Lung (tissue), 12 donors: Measurements from ENCODE around the gene FBXO11. TPM values are rescaled to one million over a fixed set of nuclear protein-coding genes. Genes with fewer than 3 reads are reported as not detected.

Experiments
- ATAC-seq: fragments of 200-7000 bp; cut with Tn5 transposase; one replicate; pipeline ENCODE4 v1.9.1; 2020; ENCODE audit warnings: moderate number of reproducible peaks; ENCODE audit not compliant: insufficient read depth, low FRiP score
- DNase-seq, 3 donors: peaks; one replicate each; pipeline ENCODE4 v3.0.0-alpha.2; 2013 to 2017
- H3K27ac ChIP-seq, 2 donors: one replicate each; pipeline ENCODE4 v1.5.1; 2013; ENCODE audit warnings: mild to moderate bottlenecking in 2 of 2, moderate library complexity in 2 of 2, control low read depth in 1 of 2, inconsistent platforms in 1 of 2, low read depth in 1 of 2, low read length in 1 of 2
- H3K27me3 ChIP-seq, 3 donors: one replicate each; pipeline ENCODE4 v1.5.1; 2013; ENCODE audit warnings: low read length in 2 of 3; ENCODE audit not compliant: control insufficient read depth in 3 of 3, insufficient read depth in 3 of 3
- H3K36me3 ChIP-seq, 4 donors: one replicate each; pipeline ENCODE4 v1.5.1; 2013; ENCODE audit warnings: low read length in 4 of 4, mild to moderate bottlenecking in 1 of 4, moderate library complexity in 1 of 4; ENCODE audit not compliant: control insufficient read depth in 4 of 4, insufficient read depth in 4 of 4
- H3K4me1 ChIP-seq, 5 donors: one replicate each; pipeline ENCODE4 v1.5.1; 2013; ENCODE audit warnings: low read length in 5 of 5, mild to moderate bottlenecking in 2 of 5, moderate library complexity in 1 of 5; ENCODE audit not compliant: control insufficient read depth in 5 of 5, insufficient read depth in 5 of 5
- H3K4me3 ChIP-seq: one replicate; pipeline ENCODE4 v1.5.1; 2013; ENCODE audit warnings: mild to moderate bottlenecking, control low read depth, moderate library complexity
- H3K9ac ChIP-seq, 2 donors: one replicate each; pipeline ENCODE4 v1.5.1; 2013; ENCODE audit warnings: low read length in 2 of 2, control low read depth in 1 of 2; ENCODE audit not compliant: insufficient read depth in 1 of 2
- H3K9me3 ChIP-seq, 4 donors: one replicate each; pipeline ENCODE4 v1.5.1; 2013; ENCODE audit warnings: low read length in 3 of 4, mild to moderate bottlenecking in 1 of 4, moderate library complexity in 1 of 4; ENCODE audit not compliant: control insufficient read depth in 4 of 4, insufficient read depth in 3 of 4
- WGBS, 2 donors: extraction: QIAGEN DNeasy Blood & Tissue Kit; methylation state at CpG; one replicate each; pipeline ENCODE4 v1.1.7; 2013; 5-methylcytosine and 5-hydroxymethylcytosine counted together
- polyA plus RNA-seq, 2 donors: library from polyadenylated mRNA; stranded (reverse); fragments of 200-250 nt; gene quantifications; one replicate each; pipeline ENCODE4 v1.2.1, GENCODE V29; 2013
- total RNA-seq, 2 donors: library from RNA; depleted of rRNA in 1 of 2; stranded (reverse); fragments of >200 nt in 1 of 2; gene quantifications; one replicate each; pipeline ENCODE4 v1.2.1, GENCODE V29; 2014 to 2021
- TF ChIP-seq, protein P1 (sequence below): IDR thresholded peaks from 2 replicates; pipeline ENCODE4 v1.5.1; 2012; ENCODE audit warnings: mild to moderate bottlenecking; ENCODE audit errors: control extremely low read depth, extremely low read depth
- donor health status: control.
- donor health status: control.
- donor health status: Bipolar disorder and iron deficiency.
- donor health status: healthy.
- donor health status: DM: yes; HTN: yes; CAD: no.

The FBXO11 gene
- total and polyA plus RNA-seq, 4 donors = 21.9 to 157 (median 42.8) TPM

DNA sequence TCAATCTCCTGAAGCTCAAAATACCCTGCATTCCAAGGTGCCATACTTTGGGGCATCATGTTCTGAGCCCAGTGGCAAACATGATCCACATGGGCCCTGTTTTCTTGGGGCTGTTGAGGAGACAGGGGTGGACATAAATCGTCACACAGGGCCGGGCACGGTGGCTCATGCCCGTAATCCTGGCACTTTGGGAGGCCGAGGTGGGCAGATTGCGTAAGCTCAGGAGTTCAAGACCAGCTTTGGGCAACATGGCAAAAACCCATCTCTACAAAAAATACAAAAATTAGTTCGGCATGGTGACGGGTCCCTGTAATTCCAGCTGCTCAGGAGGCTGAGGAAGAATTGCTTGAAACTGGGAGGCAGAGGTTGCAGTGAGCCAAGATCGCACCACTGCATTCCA is 137.0 kb downstream of the FBXO11 start:
- H3K4me3 ChIP-seq = no peak overlapping the region
- DNase-seq = no peak
- 94% methylated on average over 9 of the region's 9 CpGs for WGBS, 2 donors

DNA sequence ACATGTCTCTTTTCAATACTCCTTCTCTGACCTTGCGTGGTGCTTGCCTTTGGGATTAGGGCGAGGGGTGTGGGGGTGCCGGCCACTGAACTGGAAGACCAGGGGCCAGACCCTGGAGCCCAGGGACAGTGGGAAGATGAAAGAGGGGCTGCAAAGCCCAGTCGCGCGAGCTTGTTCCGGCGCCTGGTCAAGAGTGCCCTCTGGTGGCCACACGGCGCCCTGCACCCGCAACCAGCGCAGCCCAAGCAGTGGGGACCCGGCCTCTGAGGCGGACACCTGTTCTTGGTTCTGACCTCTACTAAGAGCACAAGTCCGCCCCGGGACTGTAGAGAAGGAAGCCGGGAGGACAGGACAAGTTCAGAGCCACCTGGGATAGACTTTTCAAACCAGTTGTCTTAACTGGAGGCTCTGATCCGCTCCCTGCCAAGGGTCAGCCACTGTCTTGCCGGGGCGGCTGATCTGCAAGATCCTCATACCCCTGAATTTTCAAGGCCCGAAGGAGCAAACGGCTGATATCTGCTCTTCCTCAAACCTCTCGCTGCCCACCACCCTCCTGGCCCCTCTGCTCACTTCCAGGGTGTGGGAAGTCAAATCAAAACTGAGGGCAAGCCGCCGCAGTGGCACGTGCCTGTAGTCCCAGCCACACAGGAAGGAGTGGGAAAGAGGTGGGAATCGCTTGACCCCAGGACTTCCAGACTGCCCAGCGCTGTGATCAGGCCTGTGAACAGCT is 138.3 kb downstream of the FBXO11 start:
- no peaks in the 10 kb centered on the region for H3K36me3 ChIP-seq
- TF ChIP-seq, protein P1, sequence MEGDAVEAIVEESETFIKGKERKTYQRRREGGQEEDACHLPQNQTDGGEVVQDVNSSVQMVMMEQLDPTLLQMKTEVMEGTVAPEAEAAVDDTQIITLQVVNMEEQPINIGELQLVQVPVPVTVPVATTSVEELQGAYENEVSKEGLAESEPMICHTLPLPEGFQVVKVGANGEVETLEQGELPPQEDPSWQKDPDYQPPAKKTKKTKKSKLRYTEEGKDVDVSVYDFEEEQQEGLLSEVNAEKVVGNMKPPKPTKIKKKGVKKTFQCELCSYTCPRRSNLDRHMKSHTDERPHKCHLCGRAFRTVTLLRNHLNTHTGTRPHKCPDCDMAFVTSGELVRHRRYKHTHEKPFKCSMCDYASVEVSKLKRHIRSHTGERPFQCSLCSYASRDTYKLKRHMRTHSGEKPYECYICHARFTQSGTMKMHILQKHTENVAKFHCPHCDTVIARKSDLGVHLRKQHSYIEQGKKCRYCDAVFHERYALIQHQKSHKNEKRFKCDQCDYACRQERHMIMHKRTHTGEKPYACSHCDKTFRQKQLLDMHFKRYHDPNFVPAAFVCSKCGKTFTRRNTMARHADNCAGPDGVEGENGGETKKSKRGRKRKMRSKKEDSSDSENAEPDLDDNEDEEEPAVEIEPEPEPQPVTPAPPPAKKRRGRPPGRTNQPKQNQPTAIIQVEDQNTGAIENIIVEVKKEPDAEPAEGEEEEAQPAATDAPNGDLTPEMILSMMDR = peak; percentile 83
- no peak overlapping the region for H3K9ac ChIP-seq
- H3K27ac ChIP-seq = no peak overlapping the region
- no peaks in the 10 kb centered on the region for H3K27me3 ChIP-seq
- peak; percentile 92 for ATAC-seq
- WGBS, 2 donors = 29 to 33% methylated on average over 28 of the region's 28 CpGs
- DNase-seq = peak; percentile 55 to 71 (median 67)
- no peak overlapping the region for H3K4me3 ChIP-seq
- H3K9me3 ChIP-seq = no peaks in the 10 kb centered on the region
- no peaks in the 10 kb centered on the region for H3K4me1 ChIP-seq

More for the DNA sequence above, 137.0 kb downstream of the FBXO11 start:
- Histone ChIP-seq H3K9ac (no peak overlapping the region), H3K36me3 (no peaks in the 10 kb centered on the region), H3K27ac (no peak overlapping the region), H3K27me3 (no peaks in the 10 kb centered on the region), H3K9me3 (no peaks in the 10 kb centered on the region), H3K4me1 (no peaks in the 10 kb centered on the region)
- no peak for ATAC-seq
- TF ChIP-seq, protein P1 = no peak

DNA sequence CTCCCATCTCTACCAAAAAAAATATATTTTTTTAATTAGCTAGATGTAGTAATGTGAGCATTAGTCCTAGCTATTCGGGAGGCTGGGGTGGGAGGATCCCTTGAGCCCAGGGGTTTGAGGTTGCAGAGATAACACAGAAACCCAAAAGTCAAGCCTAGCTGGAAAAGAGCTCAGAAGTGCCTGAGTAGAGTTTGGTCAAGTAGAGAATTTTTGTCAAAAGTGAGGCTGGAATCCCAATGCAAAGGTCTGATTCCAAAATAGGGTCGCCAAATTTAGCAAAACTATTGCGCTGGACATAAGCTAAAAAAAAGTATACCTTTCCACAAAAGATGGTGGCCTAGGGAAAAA is 138.8 kb downstream of the FBXO11 start:
- TF ChIP-seq, protein P1 = no peak
- H3K4me3 ChIP-seq = no peak overlapping the region
- no peak overlapping the region for H3K27ac ChIP-seq
- no peaks in the 10 kb centered on the region for H3K27me3 ChIP-seq
- no peaks in the 10 kb centered on the region for H3K36me3 ChIP-seq
- WGBS, 2 donors = 57 to 76% methylated on average over 3 of the region's 3 CpGs
- H3K9me3 ChIP-seq = no peaks in the 10 kb centered on the region
- H3K4me1 ChIP-seq = no peaks in the 10 kb centered on the region
- no peak for ATAC-seq
- DNase-seq = no peak
- no peak overlapping the region for H3K9ac ChIP-seq
